Measurements from ENCODE around the gene MLXIP.

- TF ChIP-seq CTCF (IDR thresholded peaks at IDR 0.05) (no peak), POLR2A (IDR thresholded peaks at IDR 0.05) (no peak)
Observed at GRCh38 chr12:122130150-122130549, 51.6 kb downstream of the MLXIP start.
